IMR-90 (cell line): ENCODE data around the gene DNAJB12. TPM values are rescaled to one million over a fixed set of nuclear protein-coding genes. Genes with fewer than 3 reads are reported as not detected.
"Not testable (repeated sequence)": the region's sequence is repeated elsewhere in the genome, so short reads cannot be mapped to it uniquely, and the experiment has no call there.

ENCODE experiments used
- ATAC-seq: fragments of 200-7000 bp; cut with Tn5 transposase; 2 replicates; pipeline ENCODE4 v1.9.1; 2020; ENCODE audit warnings: low read depth, mild to moderate bottlenecking, moderate library complexity
- BruUV-seq: library from RNA; stranded (reverse); fragments of 400-500 nt; replicated peaks from 2 replicates; lab custom pipeline; 2021; lab: Mats Ljungman, UMichigan
- CTCF ChIA-PET: fragments of 300-600 bp; formaldehyde crosslinking; extraction: SDS; loops from one replicate; lab custom pipeline; 2021; ENCODE audit warnings: antibody characterized with exemption; lab: Yijun Ruan, JAX
- POLR2A ChIA-PET: fragments of 300-600 bp; sonication (Branson Sonifier 250); formaldehyde crosslinking; loops from one replicate; lab custom pipeline; 2022; ENCODE audit warnings: antibody characterized with exemption; ENCODE audit not compliant: unreplicated experiment; lab: Charles Lee
- DNase-seq: peaks from one replicate; pipeline ENCODE4 v3.0.0; 2013
- H2AFZ ChIP-seq: replicated peaks from 2 replicates; pipeline ENCODE3; 2013; ENCODE audit warnings: low read length, mild to moderate bottlenecking; ENCODE audit not compliant: poor library complexity
- H2AK5ac ChIP-seq: 2 replicates; pipeline ENCODE4 v1.6.1; 2013; ENCODE audit warnings: low read depth, low read length, inconsistent platforms
- H2AK9ac ChIP-seq: replicated peaks from 2 replicates; pipeline ENCODE3; 2013; ENCODE audit warnings: mild to moderate bottlenecking, low read depth, low read length, moderate library complexity; ENCODE audit not compliant: poor library complexity
- H2BK120ac ChIP-seq: 2 replicates; pipeline ENCODE4 v1.6.1; 2013; ENCODE audit warnings: low read depth, low read length, inconsistent platforms
- H2BK15ac ChIP-seq: 3 replicates; pipeline ENCODE4 v1.6.1; 2013; ENCODE audit warnings: low read depth, low read length, inconsistent platforms
- H2BK20ac ChIP-seq: 2 replicates; pipeline ENCODE4 v1.6.1; 2013; ENCODE audit warnings: low read depth, mild to moderate bottlenecking, inconsistent platforms, low read length, moderate library complexity
- H2BK5ac ChIP-seq: 2 replicates; pipeline ENCODE4 v1.6.1; 2013; ENCODE audit warnings: mild to moderate bottlenecking, low read depth, low read length, inconsistent platforms; ENCODE audit not compliant: poor library complexity, severe bottlenecking
- H3K14ac ChIP-seq: replicated peaks from 2 replicates; pipeline ENCODE4 v1.6.1; 2013; ENCODE audit warnings: low read depth, low read length, inconsistent platforms
- H3K18ac ChIP-seq: 2 replicates; pipeline ENCODE4 v1.6.1; 2013; ENCODE audit warnings: low read depth, low read length, control low read depth
- H3K23ac ChIP-seq: 2 replicates; pipeline ENCODE4 v1.6.1; 2013; ENCODE audit warnings: low read depth, low read length, inconsistent platforms
- H3K27ac ChIP-seq: 2 replicates; pipeline ENCODE4 v1.5.1; 2013; ENCODE audit warnings: mild to moderate bottlenecking, control low read depth, low read length; ENCODE audit not compliant: insufficient read depth
- H3K27me3 ChIP-seq: 2 replicates; pipeline ENCODE4 v1.6.1; 2013; ENCODE audit warnings: low read length; ENCODE audit not compliant: control insufficient read depth, insufficient read depth
- H3K36me3 ChIP-seq: 2 replicates; pipeline ENCODE4 v1.6.1; 2013; ENCODE audit warnings: low read length, mixed read lengths; ENCODE audit not compliant: control insufficient read depth, insufficient read depth
- H3K4ac ChIP-seq: 2 replicates; pipeline ENCODE4 v1.6.1; 2013; ENCODE audit warnings: low read depth, low read length, inconsistent platforms
- H3K4me1 ChIP-seq: 2 replicates; pipeline ENCODE4 v1.6.1; 2013; ENCODE audit warnings: low read length, mixed read lengths; ENCODE audit not compliant: control insufficient read depth, insufficient read depth
- H3K4me2 ChIP-seq: 2 replicates; pipeline ENCODE4 v1.6.1; 2013; ENCODE audit warnings: low read depth, mild to moderate bottlenecking, control low read depth, low read length, moderate library complexity
- H3K4me3 ChIP-seq: 2 replicates; pipeline ENCODE4 v1.5.1; 2013; ENCODE audit warnings: low read depth, mild to moderate bottlenecking, control low read depth, low read length, moderate library complexity; ENCODE audit not compliant: insufficient read depth
- H3K56ac ChIP-seq: 2 replicates; pipeline ENCODE4 v1.6.1; 2013; ENCODE audit warnings: low read length, inconsistent platforms; ENCODE audit not compliant: insufficient read depth; ENCODE audit errors: extremely low read depth
- H3K79me1 ChIP-seq, 2 experiments: 2 replicates each; pipeline ENCODE4 v1.6.1; 2013; ENCODE audit warnings: low read length in 2 of 2, inconsistent platforms in 1 of 2, low read depth in 1 of 2
- H3K9ac ChIP-seq: 2 replicates; pipeline ENCODE4 v1.6.1; 2013; ENCODE audit warnings: low read depth, low read length, control low read depth
- H3K9me1 ChIP-seq: 2 replicates; pipeline ENCODE4 v1.6.1; 2013; ENCODE audit warnings: low read length, inconsistent platforms; ENCODE audit not compliant: insufficient read depth
- H3K9me3 ChIP-seq: 2 replicates; pipeline ENCODE4 v1.6.1; 2013; ENCODE audit warnings: low read length; ENCODE audit not compliant: control insufficient read depth, insufficient read depth
- H4K20me1 ChIP-seq: 2 replicates; pipeline ENCODE4 v1.6.1; 2013; ENCODE audit warnings: low read length, inconsistent platforms; ENCODE audit not compliant: insufficient read depth
- H4K5ac ChIP-seq: 2 replicates; pipeline ENCODE4 v1.6.1; 2013; ENCODE audit warnings: mild to moderate bottlenecking, low read depth, low read length, control low read depth
- H4K8ac ChIP-seq, 2 experiments: 2 replicates each; pipeline ENCODE4 v1.6.1; 2013; ENCODE audit warnings: low read depth in 2 of 2, low read length in 2 of 2, control low read depth in 1 of 2, inconsistent platforms in 1 of 2
- H4K91ac ChIP-seq: 2 replicates; pipeline ENCODE4 v1.6.1; 2013; ENCODE audit warnings: low read depth, low read length, inconsistent platforms; ENCODE audit not compliant: insufficient read depth
- BHLHE40 ChIP-seq: fragments of 150-350 bp; IDR thresholded peaks from 2 replicates; pipeline ENCODE4 v1.6.1; 2016; ENCODE audit warnings: mild to moderate bottlenecking, low read depth, low read length
- MAZ ChIP-seq: IDR thresholded peaks from 2 replicates; pipeline ENCODE4 v1.6.1; 2012; ENCODE audit warnings: low read depth, mild to moderate bottlenecking, low read length, improper control_type of control experiment, moderate library complexity, borderline replicate concordance
- POLR2A ChIP-seq: IDR thresholded peaks from 2 replicates; pipeline ENCODE4 v1.6.1; 2012; ENCODE audit warnings: mild to moderate bottlenecking, low read depth, low read length
- RAD21 ChIP-seq: IDR thresholded peaks from 2 replicates; pipeline ENCODE4 v1.6.1; 2012; ENCODE audit warnings: low read length, improper control_type of control experiment
- RCOR1 ChIP-seq: IDR thresholded peaks from 2 replicates; pipeline ENCODE4 v1.6.1; 2012; ENCODE audit warnings: mild to moderate bottlenecking, low read length, improper control_type of control experiment; ENCODE audit not compliant: insufficient replicate concordance
- WGBS, 2 experiments: methylation state at CpG; one replicate each; pipeline versions ENCODE4 v1.1.5 to v1.1.7; 2013; ENCODE audit warnings: missing lambda C conversion rate in 2 of 2; ENCODE audit not compliant: insufficient read length in 1 of 2; ENCODE audit errors: extremely low coverage in 2 of 2; 5-methylcytosine and 5-hydroxymethylcytosine counted together
- dilution Hi-C: fragments of 300-500 bp; cut with HindIII; formaldehyde crosslinking; loops from one replicate; pipeline ENCODE4 v1.14.3; 2018; ENCODE audit warnings: low sequenced_read_pairs; ENCODE audit not compliant: unreplicated experiment
- in situ Hi-C: fragments of 300-500 bp; cut with MboI; formaldehyde crosslinking; loops from 3 replicates; pipeline ENCODE4 v1.14.3; 2019; ENCODE audit warnings: low sequenced_read_pairs, inconsistent platforms, mixed read lengths
- intact Hi-C: fragments of 100-400 bp; cut with micrococcal nuclease; formaldehyde crosslinking; loops from 2 replicates; pipeline ENCODE4 v1.10.0; 2022
- polyA plus RNA-seq, 3 experiments: library from polyadenylated mRNA; depleted of rRNA; stranded (reverse); fragments of >200 nt; gene quantifications; 2 replicates each; pipeline ENCODE4 v1.2.3, GENCODE V29; 2012; ENCODE audit warnings: low replicate concordance in 1 of 3
- total RNA-seq: library from RNA; depleted of rRNA; stranded (reverse); fragments of >200 nt; gene quantifications from 2 replicates; pipeline ENCODE4 v1.2.3, GENCODE V29; 2012
- TF ChIP-seq, protein P1 (sequence below): fragments of 150-350 bp; IDR thresholded peaks from 2 replicates; pipeline ENCODE4 v1.6.1; 2017; ENCODE audit warnings: mild to moderate bottlenecking, antibody characterized with exemption, low read length, low read depth

The DNAJB12 gene
- total and polyA plus RNA-seq, 2 of the 4 experiments (the other 2 are of a cell fraction) = 18.3 to 24.0 TPM

DNA sequence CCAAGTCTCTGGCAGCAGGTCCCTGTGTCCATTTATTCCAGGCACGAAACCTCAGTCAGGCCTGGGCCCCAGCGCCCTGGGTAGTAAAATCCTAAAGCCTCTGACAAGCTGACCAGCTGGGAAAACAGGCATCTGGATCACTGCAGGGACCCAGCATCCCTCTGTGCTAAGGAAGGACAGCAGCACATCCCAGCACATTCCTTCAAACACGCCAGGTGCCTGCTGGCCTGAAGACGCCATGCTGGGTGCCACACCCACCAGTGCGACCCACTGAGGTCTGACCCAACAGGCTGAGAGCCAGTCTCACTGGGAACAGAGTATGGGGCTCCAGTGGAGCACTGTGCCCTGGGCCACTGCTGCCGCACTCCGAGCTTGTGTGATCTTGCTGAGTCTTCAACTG lies 6.4 kb downstream of the DNAJB12 start:
- Histone ChIP-seq H4K20me1 (peaks cover 16% of the 10 kb centered on the region), H2AK5ac (no peak overlapping the region), H2BK20ac (no peak overlapping the region), H3K18ac (no peak overlapping the region), H3K23ac (no peak overlapping the region), H3K27ac (no peak overlapping the region), H3K9me1 (peaks cover 9% of the 10 kb centered on the region; the same call in 1 of the 2 replicates), H3K4me2 (no peak overlapping the region), H2BK15ac (no peak overlapping the region), H2AFZ (no peak overlapping the region), H4K8ac (no peak overlapping the region), H3K9me3 (no peaks in the 10 kb centered on the region), H3K4me1 (peaks cover 4% of the 10 kb centered on the region), H3K27me3 (no peaks in the 10 kb centered on the region), H2BK5ac (no peak overlapping the region), H3K14ac (no peak overlapping the region), H2BK120ac (no peak overlapping the region), H4K91ac (no peak overlapping the region), H3K9ac (no peak overlapping the region), H3K4ac (no peak overlapping the region), H3K79me1 (peaks cover 34 to 65% of the 10 kb centered on the region in 2 experiments), H4K5ac (no peak overlapping the region), H3K4me3 (no peak overlapping the region), H2AK9ac (no peak overlapping the region), H3K56ac (no peak overlapping the region), H3K36me3 (peaks cover 28% of the 10 kb centered on the region)
- no TSS peak for BruUV-seq
- dilution Hi-C loops = no loop called here
- no peak for ATAC-seq
- 97% methylated on average over 4 of the region's 7 CpGs; no CpG with 5 or more reads in 1 of the 2 experiments for WGBS, 2 experiments
- in situ Hi-C loops = no loop called here
- TF ChIP-seq, protein P1, sequence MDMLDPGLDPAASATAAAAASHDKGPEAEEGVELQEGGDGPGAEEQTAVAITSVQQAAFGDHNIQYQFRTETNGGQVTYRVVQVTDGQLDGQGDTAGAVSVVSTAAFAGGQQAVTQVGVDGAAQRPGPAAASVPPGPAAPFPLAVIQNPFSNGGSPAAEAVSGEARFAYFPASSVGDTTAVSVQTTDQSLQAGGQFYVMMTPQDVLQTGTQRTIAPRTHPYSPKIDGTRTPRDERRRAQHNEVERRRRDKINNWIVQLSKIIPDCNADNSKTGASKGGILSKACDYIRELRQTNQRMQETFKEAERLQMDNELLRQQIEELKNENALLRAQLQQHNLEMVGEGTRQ = no peak
- TF ChIP-seq MAZ (no peak), RCOR1 (no peak), RAD21 (no peak), BHLHE40 (no peak), POLR2A (no peak)
- DNase-seq = no peak
- intact Hi-C loops = no loop called here
- ChIA-PET CTCF (no interaction called here), POLR2A (no interaction called here)

DNA sequence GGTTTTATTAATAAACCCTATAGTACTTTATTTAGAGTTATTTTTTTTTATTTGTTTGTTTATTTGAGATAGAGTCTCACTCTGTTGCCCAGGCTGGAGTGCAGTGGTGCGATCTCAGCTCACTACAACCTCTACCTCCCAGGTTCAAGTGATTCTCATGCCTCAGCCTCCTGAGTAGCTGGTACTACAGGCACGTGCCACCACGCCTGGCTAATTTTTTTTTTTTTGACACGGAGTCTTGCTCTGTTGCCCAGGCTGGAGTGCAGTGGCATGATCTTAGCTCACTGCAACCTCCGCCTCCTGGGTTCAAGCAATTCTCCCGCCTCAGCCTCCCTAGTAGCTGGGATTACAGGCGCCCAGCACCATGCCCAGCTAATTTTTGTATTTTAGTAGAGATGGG lies 8.6 kb downstream of the DNAJB12 start:
- H3K4ac ChIP-seq, in situ Hi-C loops, H3K14ac ChIP-seq, H4K91ac ChIP-seq, H3K27ac ChIP-seq, H4K8ac ChIP-seq, H2BK20ac ChIP-seq, H2BK120ac ChIP-seq, H3K27me3 ChIP-seq, DNase-seq, H3K9me1 ChIP-seq, H2AFZ ChIP-seq, CTCF ChIA-PET, ATAC-seq, H3K18ac ChIP-seq, H3K4me2 ChIP-seq, H3K4me3 ChIP-seq, BruUV-seq, H3K9me3 ChIP-seq, H2AK5ac ChIP-seq, dilution Hi-C loops, H2AK9ac ChIP-seq, H3K4me1 ChIP-seq, H3K23ac ChIP-seq, H3K9ac ChIP-seq, H2BK15ac ChIP-seq, H4K5ac ChIP-seq, H2BK5ac ChIP-seq, H3K56ac ChIP-seq, POLR2A ChIA-PET, intact Hi-C loops, H4K20me1 ChIP-seq: not testable (repeated sequence)
- peaks cover 19 to 48% of the 10 kb centered on the region in 2 experiments for H3K79me1 ChIP-seq
- H3K36me3 ChIP-seq = peaks cover 41% of the 10 kb centered on the region
- WGBS, 2 experiments = 100% methylated on average over 1 of the region's 7 CpGs; no CpG with 5 or more reads in 1 of the 2 experiments
